CD14-positive monocyte (primary cell): ENCODE data around the gene CDC73. TPM values are rescaled to one million over a fixed set of nuclear protein-coding genes. Genes with fewer than 3 reads are reported as not detected.

Source experiments
- DNase-seq, 3 donors: peaks; one replicate each; pipeline ENCODE4 v3.0.0-alpha.2; 2011 to 2022
- H2AFZ ChIP-seq: 2 replicates; pipeline ENCODE4 v1.6.0; 2012; ENCODE audit warnings: mild to moderate bottlenecking, low read depth, low read length, inconsistent platforms; ENCODE audit not compliant: insufficient read depth, poor library complexity, severe bottlenecking
- H3K27ac ChIP-seq, 2 donors: 1 replicate in 1 of 2; 2 replicates in 1 of 2; pipeline ENCODE4 v1.5.1; 2012 to 2013; ENCODE audit warnings: low read length in 2 of 2, control low read depth in 1 of 2, inconsistent platforms in 1 of 2, low read depth in 1 of 2, mild to moderate bottlenecking in 1 of 2
- H3K27me3 ChIP-seq, 2 donors: one replicate each; pipeline versions ENCODE4 v1.6.0 to v1.6.1; 2011 to 2013; ENCODE audit warnings: low read length in 2 of 2; ENCODE audit not compliant: control insufficient read depth in 2 of 2, insufficient read depth in 2 of 2
- H3K36me3 ChIP-seq, 2 donors: replicated peaks in 1 of 2; 1 replicate in 1 of 2; 2 replicates in 1 of 2; pipeline versions ENCODE4 v1.5.1 to v1.6.1; 2012 to 2013; ENCODE audit warnings: low read length in 2 of 2, control low read depth in 1 of 2, inconsistent platforms in 1 of 2, mild to moderate bottlenecking in 1 of 2; ENCODE audit not compliant: insufficient read depth in 2 of 2, control insufficient read depth in 1 of 2
- H3K4me1 ChIP-seq, 2 donors: 1 replicate in 1 of 2; 2 replicates in 1 of 2; pipeline versions ENCODE4 v1.5.1 to v1.6.1; 2012 to 2013; ENCODE audit warnings: low read length in 2 of 2, control low read depth in 1 of 2, inconsistent platforms in 1 of 2, mild to moderate bottlenecking in 1 of 2, moderate library complexity in 1 of 2; ENCODE audit not compliant: insufficient read depth in 2 of 2, control insufficient read depth in 1 of 2
- H3K4me2 ChIP-seq: replicated peaks from 2 replicates; pipeline ENCODE3; 2012; ENCODE audit warnings: low read length, moderate library complexity, mild to moderate bottlenecking; ENCODE audit not compliant: poor library complexity, severe bottlenecking; ENCODE audit errors: extremely low read depth
- H3K4me3 ChIP-seq, 3 experiments: fragments of 200-600 bp in 1 of 3; sonication (generic) in 1 of 3; replicated peaks in 1 of 3; 1 replicate in 2 of 3; 2 replicates in 1 of 3; pipeline ENCODE4 v1.5.1; 2011 to 2013; ENCODE audit warnings: low read length in 3 of 3, mild to moderate bottlenecking in 3 of 3, control low read depth in 2 of 3, low read depth in 2 of 3, inconsistent platforms in 1 of 3, moderate library complexity in 1 of 3
- H3K79me2 ChIP-seq: 2 replicates; pipeline ENCODE4 v1.6.0; 2012; ENCODE audit warnings: mild to moderate bottlenecking, control low read depth, inconsistent platforms, low read length, moderate library complexity; ENCODE audit not compliant: insufficient read depth
- H3K9ac ChIP-seq: 2 replicates; pipeline ENCODE4 v1.6.0; 2017; ENCODE audit warnings: low read length, mild to moderate bottlenecking; ENCODE audit not compliant: insufficient read depth, poor library complexity, severe bottlenecking
- H3K9me3 ChIP-seq, 2 donors: replicated peaks in 1 of 2; 1 replicate in 1 of 2; 2 replicates in 1 of 2; pipeline versions ENCODE4 v1.5.1 to v1.6.1; 2012 to 2013; ENCODE audit warnings: low read length in 2 of 2, control low read depth in 1 of 2; ENCODE audit not compliant: control insufficient read depth in 1 of 2, insufficient read depth in 1 of 2
- H4K20me1 ChIP-seq: 2 replicates; pipeline ENCODE4 v1.6.0; 2012; ENCODE audit warnings: mild to moderate bottlenecking, low read length, control low read depth, moderate library complexity; ENCODE audit not compliant: insufficient read depth
- H3K27ac Mint-ChIP-seq, 7 donors: one replicate each; pipeline ENCODE4 v1.8.0; 2020; ENCODE audit warnings: mild to moderate bottlenecking in 7 of 7, mixed read lengths in 7 of 7, moderate library complexity in 6 of 7, inconsistent platforms in 2 of 7
- H3K27me3 Mint-ChIP-seq, 3 donors: one replicate each; pipeline ENCODE4 v1.8.0; 2021 to 2022; ENCODE audit warnings: low read depth in 3 of 3, mild to moderate bottlenecking in 3 of 3, mixed read lengths in 3 of 3, moderate library complexity in 3 of 3, inconsistent platforms in 1 of 3
- H3K36me3 Mint-ChIP-seq, 2 donors: one replicate each; pipeline ENCODE4 v1.8.0; 2020; ENCODE audit warnings: mixed read lengths in 2 of 2, inconsistent platforms in 1 of 2, mild to moderate bottlenecking in 1 of 2
- H3K4me1 Mint-ChIP-seq: one replicate; pipeline ENCODE4 v1.8.0; 2020; ENCODE audit warnings: mild to moderate bottlenecking, mixed read lengths
- H3K4me3 Mint-ChIP-seq, 2 donors: one replicate each; pipeline ENCODE4 v1.8.0; 2020; ENCODE audit warnings: mild to moderate bottlenecking in 2 of 2, mixed read lengths in 2 of 2, moderate library complexity in 1 of 2
- H3K9me3 Mint-ChIP-seq, 7 donors: one replicate each; pipeline ENCODE4 v1.8.0; 2020 to 2022; ENCODE audit warnings: mixed read lengths in 7 of 7, mild to moderate bottlenecking in 6 of 7, moderate library complexity in 6 of 7, inconsistent platforms in 2 of 7
- CTCF ChIP-seq: fragments of 200-600 bp; IDR thresholded peaks from one replicate; pipeline ENCODE4 v1.8.0; 2022; ENCODE audit warnings: antibody characterized with exemption, mild to moderate bottlenecking
- WGBS: methylation state at CpG from one replicate; pipeline ENCODE4 v1.1.5; 2013; ENCODE audit warnings: missing lambda C conversion rate; ENCODE audit not compliant: insufficient coverage; 5-methylcytosine and 5-hydroxymethylcytosine counted together
- intact Hi-C, 2 donors: fragments of 100-400 bp; cut with micrococcal nuclease; formaldehyde crosslinking; loops; one replicate each; pipeline versions ENCODE4 v1.15.0 to v1.15.1; 2023
- polyA plus RNA-seq, 3 donors: library from polyadenylated mRNA; depleted of rRNA in 1 of 3; unstranded in 2 of 3; stranded (reverse) in 1 of 3; fragments of 300-500 nt in 2 of 3; fragments of >200 nt in 1 of 3; fragmentation: Illumina TruSeq in 2 of 3; gene quantifications; 1 replicate in 2 of 3; 2 replicates in 1 of 3; pipeline ENCODE4 v1.2.3, GENCODE V29; 2012 to 2021

Gene CDC73
- polyA plus RNA-seq, 3 donors = 14.2 to 60.3 (median 57.2) TPM

GRCh38 chr1:193111641-193112090, 10.2 kb upstream of the CDC73 start:
- Mint-ChIP-seq H3K4me1 (peaks cover 14% of the 10 kb centered on the region), H3K9me3 (peaks cover 0 to 2% (median 0%) of the 10 kb centered on the region in 7 donors), H3K27me3 (peaks cover 1 to 5% (median 1%) of the 10 kb centered on the region in 3 donors), H3K36me3 (no peaks in the 10 kb centered on the region), H3K4me3 (peak overlapping the region; percentile 25 to 55), H3K27ac (peak overlapping the region; percentile 58 to 86 (median 79))
- peak overlapping the region; percentile 16 for H3K9ac ChIP-seq
- no peaks in the 10 kb centered on the region for H3K27me3 ChIP-seq
- H4K20me1 ChIP-seq = no peaks in the 10 kb centered on the region
- intact Hi-C loops = no loop called here
- H2AFZ ChIP-seq = peak overlapping the region; percentile 71
- no peaks in the 10 kb centered on the region for H3K36me3 ChIP-seq
- H3K4me1 ChIP-seq = peaks cover 12 to 14% of the 10 kb centered on the region in 2 donors
- DNase-seq = peak; percentile 53 to 63 (median 55)
- H3K4me3 ChIP-seq = peak overlapping the region in 1 of 3 experiments; percentile 36
- no peaks in the 10 kb centered on the region for H3K79me2 ChIP-seq
- WGBS = 7% methylated on average over 4 of the region's 6 CpGs
- peak overlapping the region; percentile 55 to 66 for H3K27ac ChIP-seq
- no peaks in the 10 kb centered on the region for H3K9me3 ChIP-seq
- peak overlapping the region; percentile 55 for H3K4me2 ChIP-seq
- no peak for TF ChIP-seq CTCF

- Histone ChIP-seq H3K27ac (no peak overlapping the region), H4K20me1 (no peaks in the 10 kb centered on the region), H3K9ac (no peak overlapping the region), H3K79me2 (no peaks in the 10 kb centered on the region), H2AFZ (peak overlapping the region; percentile 25), H3K4me3 (no peak overlapping the region), H3K27me3 (no peaks in the 10 kb centered on the region), H3K4me2 (no peak overlapping the region), H3K4me1 (peaks cover 12 to 14% of the 10 kb centered on the region in 2 donors), H3K9me3 (no peaks in the 10 kb centered on the region), H3K36me3 (no peaks in the 10 kb centered on the region)
- peaks cover 0 to 2% (median 0%) of the 10 kb centered on the region in 7 donors for H3K9me3 Mint-ChIP-seq
- no peak overlapping the region for H3K27ac Mint-ChIP-seq
- no peak for TF ChIP-seq CTCF
- H3K27me3 Mint-ChIP-seq = peaks cover 0 to 4% (median 1%) of the 10 kb centered on the region in 3 donors
- 75% methylated on average over 4 of the region's 9 CpGs for WGBS
- no peak overlapping the region for H3K4me3 Mint-ChIP-seq
- peaks cover 14% of the 10 kb centered on the region for H3K4me1 Mint-ChIP-seq
- H3K36me3 Mint-ChIP-seq = no peaks in the 10 kb centered on the region
- no peak for DNase-seq
- intact Hi-C loops = no loop called here
These were observed 8.4 kb upstream of the CDC73 start for GRCh38 chr1:193113258-193113991.
